Neutrophil (primary cell): Measurements from ENCODE around the gene TUBA8.

Source experiments
- H3K27ac ChIP-seq: fragments of 200-600 bp; sonication (generic); 2 replicates; pipeline ENCODE4 v1.5.1; 2016; ENCODE audit warnings: mild to moderate bottlenecking, moderate library complexity
- H3K27me3 ChIP-seq: fragments of 200-600 bp; sonication (generic); 2 replicates; pipeline ENCODE4 v1.6.0; 2016; ENCODE audit warnings: mild to moderate bottlenecking
- H3K36me3 ChIP-seq: fragments of 200-600 bp; sonication (generic); 2 replicates; pipeline ENCODE4 v1.5.1; 2017
- H3K4me1 ChIP-seq, 2 experiments: fragments of 200-600 bp in 1 of 2; sonication (generic) in 1 of 2; 1 replicate in 1 of 2; 2 replicates in 1 of 2; pipeline versions ENCODE4 v1.5.1 to v1.6.1; 2013 to 2016; ENCODE audit warnings: low read depth in 1 of 2, low read length in 1 of 2, mild to moderate bottlenecking in 1 of 2, moderate library complexity in 1 of 2; ENCODE audit not compliant: control insufficient read depth in 1 of 2, insufficient read depth in 1 of 2
- H3K4me3 ChIP-seq, 2 experiments: fragments of 200-600 bp in 1 of 2; sonication (generic) in 1 of 2; 1 replicate in 1 of 2; 2 replicates in 1 of 2; pipeline ENCODE4 v1.5.1; 2013 to 2016; ENCODE audit warnings: low read depth in 1 of 2, low read length in 1 of 2, mild to moderate bottlenecking in 1 of 2, moderate library complexity in 1 of 2
- H3K9me3 ChIP-seq: fragments of 200-600 bp; sonication (generic); 2 replicates; pipeline ENCODE4 v1.5.1; 2016
- TF ChIP-seq, protein P1 (sequence below): fragments of 200-600 bp; sonication (generic); IDR thresholded peaks from 2 replicates; pipeline ENCODE4 v1.5.1; 2016; ENCODE audit warnings: antibody characterized with exemption

The TUBA8 gene

DNA sequence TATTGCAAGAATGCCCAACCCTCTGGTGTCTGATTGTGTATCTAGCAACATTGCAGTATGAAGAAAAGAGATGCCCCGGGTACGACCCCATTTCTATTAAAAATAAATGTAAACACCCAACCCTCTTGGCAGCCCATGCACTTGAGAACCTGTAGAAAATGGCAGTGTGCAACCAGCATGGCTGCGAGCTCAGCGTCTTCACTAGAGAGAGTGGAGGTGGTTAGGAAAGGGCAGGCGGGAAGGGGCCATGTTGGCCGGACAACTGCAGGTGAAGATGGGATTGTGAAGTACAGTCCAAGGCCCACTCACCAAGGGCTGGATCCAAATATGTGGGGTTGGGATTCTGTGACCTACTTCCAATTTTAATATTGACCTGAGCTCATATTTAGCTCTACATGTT is 16.9 kb upstream of the TUBA8 start:
- no peaks in the 10 kb centered on the region for H3K9me3 ChIP-seq
- peaks cover 40% of the 10 kb centered on the region for H3K36me3 ChIP-seq
- no peak overlapping the region for H3K4me3 ChIP-seq
- H3K4me1 ChIP-seq: no peaks in the 10 kb centered on the region
- TF ChIP-seq, protein P1, sequence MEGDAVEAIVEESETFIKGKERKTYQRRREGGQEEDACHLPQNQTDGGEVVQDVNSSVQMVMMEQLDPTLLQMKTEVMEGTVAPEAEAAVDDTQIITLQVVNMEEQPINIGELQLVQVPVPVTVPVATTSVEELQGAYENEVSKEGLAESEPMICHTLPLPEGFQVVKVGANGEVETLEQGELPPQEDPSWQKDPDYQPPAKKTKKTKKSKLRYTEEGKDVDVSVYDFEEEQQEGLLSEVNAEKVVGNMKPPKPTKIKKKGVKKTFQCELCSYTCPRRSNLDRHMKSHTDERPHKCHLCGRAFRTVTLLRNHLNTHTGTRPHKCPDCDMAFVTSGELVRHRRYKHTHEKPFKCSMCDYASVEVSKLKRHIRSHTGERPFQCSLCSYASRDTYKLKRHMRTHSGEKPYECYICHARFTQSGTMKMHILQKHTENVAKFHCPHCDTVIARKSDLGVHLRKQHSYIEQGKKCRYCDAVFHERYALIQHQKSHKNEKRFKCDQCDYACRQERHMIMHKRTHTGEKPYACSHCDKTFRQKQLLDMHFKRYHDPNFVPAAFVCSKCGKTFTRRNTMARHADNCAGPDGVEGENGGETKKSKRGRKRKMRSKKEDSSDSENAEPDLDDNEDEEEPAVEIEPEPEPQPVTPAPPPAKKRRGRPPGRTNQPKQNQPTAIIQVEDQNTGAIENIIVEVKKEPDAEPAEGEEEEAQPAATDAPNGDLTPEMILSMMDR: no peak
- no peaks in the 10 kb centered on the region for H3K27me3 ChIP-seq
- H3K27ac ChIP-seq: no peak overlapping the region

DNA sequence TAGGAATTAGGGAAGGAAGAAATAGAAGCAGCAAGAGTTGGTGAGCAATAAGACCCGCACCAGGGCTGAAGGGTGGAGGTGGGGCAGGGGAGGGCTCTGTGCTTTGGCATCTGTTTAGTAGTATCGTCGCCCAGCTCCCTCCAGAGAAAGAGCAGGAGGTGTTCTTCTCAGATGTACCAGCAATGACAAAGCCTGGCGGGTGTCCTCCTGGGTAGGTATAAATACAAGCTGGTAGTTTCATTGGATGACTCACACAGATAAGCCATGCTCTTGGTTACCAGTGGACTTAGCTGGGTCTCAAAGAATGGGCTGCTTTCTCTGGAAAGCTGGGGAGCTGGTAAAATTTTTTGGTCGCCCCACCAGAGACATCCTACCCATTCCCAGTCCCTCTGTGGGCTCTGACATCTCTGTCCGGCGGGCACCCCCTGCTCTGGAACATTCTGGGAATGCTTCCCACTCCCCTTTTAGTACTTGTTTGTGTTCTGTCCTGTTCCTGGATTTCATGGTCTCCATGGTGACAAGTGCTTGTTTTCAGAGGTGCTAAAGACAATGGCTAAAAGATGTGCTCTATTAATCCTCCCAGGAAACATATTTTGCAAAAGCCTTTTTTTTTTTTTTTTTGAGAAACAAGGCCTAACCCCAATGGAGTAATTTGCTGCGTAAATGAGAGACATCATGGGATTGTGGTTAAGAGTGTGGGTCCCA is 15.4 kb upstream of the TUBA8 start:
- Histone ChIP-seq H3K4me1 (no peaks in the 10 kb centered on the region), H3K36me3 (peaks cover 26% of the 10 kb centered on the region)
- TF ChIP-seq, protein P1: no peak

DNA sequence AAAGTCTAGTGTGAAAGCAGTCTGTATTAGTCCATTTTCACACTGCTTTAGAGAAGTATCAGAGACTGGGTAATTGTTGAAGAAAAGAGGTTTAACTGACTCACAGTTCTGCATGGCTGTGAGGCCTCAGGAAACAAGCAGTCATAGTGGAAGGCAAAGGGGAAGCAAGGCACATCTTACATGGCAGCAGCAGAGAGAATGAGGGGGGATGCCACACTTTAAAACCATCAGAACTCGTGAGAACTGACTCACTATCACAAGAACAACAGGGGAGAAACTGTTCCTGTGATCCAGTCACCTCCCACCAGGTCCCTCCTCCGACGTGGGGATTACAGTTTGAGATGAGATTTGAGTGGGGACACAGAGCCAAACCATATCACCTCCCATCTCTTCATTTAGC is 13.8 kb upstream of the TUBA8 start:
- H3K9me3 ChIP-seq: no peaks in the 10 kb centered on the region
- no peak overlapping the region for H3K27ac ChIP-seq
- H3K4me1 ChIP-seq: peaks cover 8 to 12% of the 10 kb centered on the region in 2 experiments
- H3K36me3 ChIP-seq: peaks cover 11% of the 10 kb centered on the region
- no peak overlapping the region for H3K4me3 ChIP-seq
- no peaks in the 10 kb centered on the region for H3K27me3 ChIP-seq
- TF ChIP-seq, protein P1: no peak

More for the DNA sequence above, 15.4 kb upstream of the TUBA8 start:
- Histone ChIP-seq H3K27me3 (no peaks in the 10 kb centered on the region), H3K4me3 (no peak overlapping the region), H3K27ac (no peak overlapping the region), H3K9me3 (no peaks in the 10 kb centered on the region)

DNA sequence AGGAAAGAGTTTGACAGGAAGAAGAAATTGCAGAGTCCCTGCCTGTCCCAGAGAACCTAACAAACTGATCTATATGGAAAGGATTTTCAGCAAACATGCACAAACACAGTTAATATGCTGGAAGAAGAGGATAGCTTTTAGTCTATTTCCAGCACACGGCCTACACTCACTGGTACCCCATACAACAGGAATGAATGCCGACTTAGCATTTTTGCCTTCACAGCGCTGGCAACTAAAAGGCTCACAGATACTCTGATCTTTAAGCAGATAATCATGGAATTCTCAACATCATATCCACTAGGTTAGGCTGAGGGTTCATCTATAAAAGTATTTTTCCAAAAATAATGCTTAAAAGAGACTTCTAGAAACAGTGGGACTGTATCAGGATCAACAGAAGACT is 9.8 kb upstream of the TUBA8 start:
- Histone ChIP-seq H3K36me3 (no peaks in the 10 kb centered on the region), H3K4me3 (no peak overlapping the region), H3K27ac (no peak overlapping the region), H3K9me3 (no peaks in the 10 kb centered on the region), H3K4me1 (peaks cover 8 to 12% of the 10 kb centered on the region in 2 experiments), H3K27me3 (no peaks in the 10 kb centered on the region)
- TF ChIP-seq, protein P1: no peak

DNA sequence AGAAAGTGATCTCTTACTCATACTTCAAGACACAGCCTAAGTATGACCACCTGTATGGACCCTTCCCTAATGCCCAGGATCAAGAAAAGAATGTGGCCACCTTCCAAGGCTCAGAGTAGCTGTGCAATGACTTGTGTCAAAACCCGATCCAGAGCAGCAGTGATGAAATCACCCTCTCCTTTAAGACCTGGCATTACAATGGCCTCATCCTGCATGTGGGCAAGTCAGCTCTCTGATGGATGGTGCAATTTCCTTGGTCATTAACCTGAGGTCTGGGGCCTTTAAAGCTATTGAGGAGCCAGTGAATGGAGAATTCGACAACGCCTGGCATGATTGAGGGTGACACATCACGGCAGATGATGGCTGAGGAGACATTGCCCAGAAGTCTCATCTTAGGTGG is 9.1 kb upstream of the TUBA8 start:
- Histone ChIP-seq H3K9me3 (no peaks in the 10 kb centered on the region), H3K4me1 (peaks cover 8 to 12% of the 10 kb centered on the region in 2 experiments), H3K4me3 (no peak overlapping the region), H3K27ac (no peak overlapping the region), H3K36me3 (no peaks in the 10 kb centered on the region), H3K27me3 (no peaks in the 10 kb centered on the region)
- TF ChIP-seq, protein P1: no peak
